Esophagus (tissue), 2 donors: ENCODE data around the gene HIVEP3. TPM values are rescaled to one million over a fixed set of nuclear protein-coding genes. Genes with fewer than 3 reads are reported as not detected.
"Not testable (repeated sequence)": the region's sequence is repeated elsewhere in the genome, so short reads cannot be mapped to it uniquely, and the experiment has no call there.

Experiments used
- H3K27ac ChIP-seq, 2 donors: one replicate each; pipeline ENCODE4 v1.5.1; 2013; ENCODE audit warnings: low read depth in 2 of 2, mild to moderate bottlenecking in 2 of 2, inconsistent platforms in 1 of 2, low read length in 1 of 2, moderate library complexity in 1 of 2
- H3K27me3 ChIP-seq, 2 donors: one replicate each; pipeline ENCODE4 v1.6.1; 2013; ENCODE audit warnings: low read length in 2 of 2, control low read depth in 1 of 2, mild to moderate bottlenecking in 1 of 2; ENCODE audit not compliant: insufficient read depth in 2 of 2, control insufficient read depth in 1 of 2
- H3K36me3 ChIP-seq, 2 donors: one replicate each; pipeline ENCODE4 v1.6.1; 2013; ENCODE audit warnings: low read length in 1 of 2; ENCODE audit not compliant: control insufficient read depth in 2 of 2, insufficient read depth in 2 of 2
- H3K4me1 ChIP-seq, 2 donors: one replicate each; pipeline ENCODE4 v1.6.1; 2013; ENCODE audit warnings: low read length in 1 of 2; ENCODE audit not compliant: control insufficient read depth in 2 of 2, insufficient read depth in 2 of 2
- H3K4me3 ChIP-seq, 2 donors: one replicate each; pipeline ENCODE4 v1.5.1; 2013; ENCODE audit warnings: low read length in 2 of 2, mild to moderate bottlenecking in 2 of 2, low read depth in 1 of 2, moderate library complexity in 1 of 2
- H3K9me3 ChIP-seq, 2 donors: one replicate each; pipeline ENCODE4 v1.6.1; 2013; ENCODE audit warnings: mild to moderate bottlenecking in 2 of 2, low read depth in 1 of 2, low read length in 1 of 2, moderate library complexity in 1 of 2; ENCODE audit not compliant: control insufficient read depth in 2 of 2, insufficient read depth in 1 of 2
- WGBS, 2 donors: extraction: QIAGEN DNeasy Blood & Tissue Kit; methylation state at CpG; one replicate each; pipeline ENCODE4 v1.1.7; 2013; 5-methylcytosine and 5-hydroxymethylcytosine counted together
- polyA plus RNA-seq, 2 donors: library from polyadenylated mRNA; stranded (reverse); fragments of 200-250 nt; gene quantifications; one replicate each; pipeline ENCODE4 v1.2.3, GENCODE V29; 2013
- donor health status: healthy with polysubstance abuse.
- donor health status: Bipolar disorder and iron deficiency.

HIVEP3 gene
- polyA plus RNA-seq, 2 donors, result 2.7 to 10.0 TPM

DNA sequence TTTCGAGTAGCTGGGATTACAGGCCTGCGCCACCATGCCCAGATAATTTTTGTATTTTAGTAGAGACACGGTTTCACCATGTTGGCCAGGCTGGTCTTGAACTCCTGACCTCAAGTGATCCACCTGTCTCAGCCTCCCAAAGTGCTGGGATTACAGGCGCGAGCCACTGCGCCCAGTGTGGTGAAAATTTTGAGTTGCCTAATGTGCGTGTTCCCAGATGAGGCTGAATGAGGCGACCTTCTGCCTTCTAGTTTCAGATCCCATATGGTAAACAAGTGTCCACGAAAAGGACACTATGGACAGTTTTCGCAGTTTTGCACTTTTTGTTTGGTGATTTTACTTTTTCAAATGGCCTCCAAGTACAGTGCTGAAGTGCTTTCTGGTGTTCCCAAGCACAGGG is 226.8 kb downstream of the HIVEP3 start:
- H3K36me3 ChIP-seq, H3K27ac ChIP-seq, H3K27me3 ChIP-seq, H3K9me3 ChIP-seq, H3K4me3 ChIP-seq, H3K4me1 ChIP-seq: not testable (repeated sequence)
- 89 to 92% methylated on average over 10 of the region's 10 CpGs for WGBS, 2 donors

DNA sequence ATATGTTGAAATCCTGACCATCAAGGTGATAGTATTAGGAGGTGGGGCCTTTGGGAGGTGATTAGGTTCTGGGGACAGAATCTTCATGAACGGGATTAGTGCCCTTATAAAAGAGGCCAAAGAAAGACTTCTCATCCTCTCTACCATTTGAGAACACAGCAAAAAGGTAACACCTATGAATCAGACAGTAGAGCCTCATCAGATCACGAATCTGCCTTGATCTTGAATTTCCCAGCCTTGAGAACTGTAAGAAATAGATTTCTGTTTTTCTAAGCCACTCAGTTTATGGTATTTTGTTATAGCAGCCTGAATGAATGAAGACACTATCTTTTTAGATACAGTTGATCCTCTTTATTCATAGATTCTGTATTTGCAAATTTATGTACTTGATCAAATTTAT is 227.3 kb downstream of the HIVEP3 start:
- WGBS, 2 donors, result 81 to 83% methylated on average over 2 of the region's 2 CpGs
- no peak overlapping the region for H3K27ac ChIP-seq
- peaks cover 3% of the 10 kb centered on the region in 2 donors for H3K4me1 ChIP-seq
- H3K9me3 ChIP-seq, result no peaks in the 10 kb centered on the region
- H3K36me3 ChIP-seq, result no peaks in the 10 kb centered on the region
- no peaks in the 10 kb centered on the region for H3K27me3 ChIP-seq
- H3K4me3 ChIP-seq, result no peak overlapping the region

DNA sequence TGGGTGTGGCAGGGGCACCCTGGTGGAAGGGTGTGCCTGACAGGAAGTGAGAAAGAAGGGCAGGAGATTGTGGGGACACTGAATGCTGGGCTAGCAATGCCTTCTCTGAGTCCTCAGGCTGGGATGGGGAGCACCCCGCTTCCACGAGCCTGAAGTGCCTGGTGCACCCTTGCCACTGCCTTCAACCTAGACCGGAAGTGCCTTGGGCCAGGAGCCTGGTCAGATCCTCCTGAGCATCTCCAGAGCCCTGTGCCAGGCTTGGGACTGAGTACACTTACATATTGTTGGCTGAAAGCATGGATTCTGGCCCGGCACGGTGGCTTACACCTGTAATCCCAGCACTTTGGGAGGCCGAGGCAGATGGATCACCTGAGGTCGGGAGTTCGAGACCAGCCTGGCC is 228.4 kb downstream of the HIVEP3 start:
- Histone ChIP-seq H3K4me1 (peaks cover 3% of the 10 kb centered on the region in 2 donors), H3K27ac (no peak overlapping the region), H3K9me3 (no peaks in the 10 kb centered on the region), H3K27me3 (no peaks in the 10 kb centered on the region), H3K36me3 (no peaks in the 10 kb centered on the region), H3K4me3 (no peak overlapping the region)
- WGBS, 2 donors, result 89 to 97% methylated on average over 8 of the region's 8 CpGs

DNA sequence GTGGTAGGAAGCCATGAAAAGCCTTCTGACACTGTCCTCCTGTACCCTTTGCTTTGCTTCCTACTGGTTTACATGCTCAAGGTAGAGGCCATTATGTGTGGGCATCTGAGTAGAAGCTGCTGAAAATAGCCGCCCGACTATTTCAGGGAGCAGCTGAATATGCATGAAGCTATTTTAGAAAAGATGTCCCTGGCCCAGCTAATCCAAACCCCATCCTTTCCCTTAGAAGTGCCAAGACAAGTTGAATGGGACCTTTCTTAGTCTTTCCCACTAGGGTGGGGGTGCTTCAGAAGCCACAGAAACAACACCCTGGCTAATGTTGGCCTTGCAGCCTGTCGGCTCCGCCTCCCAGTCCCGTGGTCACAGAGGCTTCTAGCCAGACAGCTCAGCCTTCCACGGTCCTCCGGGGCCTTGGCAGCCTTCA is 229.2 kb downstream of the HIVEP3 start:
- Histone ChIP-seq H3K9me3 (no peaks in the 10 kb centered on the region), H3K27me3 (no peaks in the 10 kb centered on the region), H3K27ac (no peak overlapping the region), H3K4me3 (no peak overlapping the region), H3K36me3 (no peaks in the 10 kb centered on the region), H3K4me1 (peaks cover 0 to 3% of the 10 kb centered on the region in 2 donors)
- 56 to 64% methylated on average over 7 of the region's 7 CpGs for WGBS, 2 donors

- H3K4me1 ChIP-seq, result peaks cover 2 to 3% of the 10 kb centered on the region in 2 donors
- no peaks in the 10 kb centered on the region for H3K9me3 ChIP-seq
- 92% methylated on average over 10 of the region's 10 CpGs for WGBS, 2 donors
- H3K36me3 ChIP-seq, result no peaks in the 10 kb centered on the region
- no peaks in the 10 kb centered on the region for H3K27me3 ChIP-seq
- H3K27ac ChIP-seq, result no peak overlapping the region
- H3K4me3 ChIP-seq, result no peak overlapping the region
These were observed 229.6 kb downstream of the HIVEP3 start for GRCh38 chr1:41689139-41689538.

DNA sequence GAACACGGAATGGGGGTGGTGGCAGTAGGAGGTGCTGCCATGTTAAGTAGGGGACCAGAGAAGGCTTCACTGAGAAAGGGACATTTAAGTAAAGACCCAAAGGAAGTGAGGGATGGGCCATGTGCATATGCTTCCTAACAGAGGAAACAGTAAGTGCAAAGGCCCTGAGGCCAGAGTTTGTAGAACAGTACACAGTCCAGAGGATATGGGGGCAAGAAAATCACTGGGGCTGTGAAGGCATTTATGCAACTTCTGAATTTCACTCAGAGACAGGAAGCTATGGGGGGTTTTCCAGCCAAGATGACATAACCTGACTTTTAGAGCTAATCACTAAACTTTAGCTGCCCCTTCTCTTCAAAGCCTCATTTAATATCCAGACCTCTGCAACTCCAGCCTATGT is 231.7 kb downstream of the HIVEP3 start:
- Histone ChIP-seq H3K36me3 (no peaks in the 10 kb centered on the region), H3K27ac (no peak overlapping the region), H3K4me3 (no peak overlapping the region), H3K9me3 (no peaks in the 10 kb centered on the region), H3K27me3 (no peaks in the 10 kb centered on the region), H3K4me1 (peaks cover 3 to 5% of the 10 kb centered on the region in 2 donors)
- WGBS, 2 donors, result 85 to 97% methylated on average over 1 of the region's 1 CpG

DNA sequence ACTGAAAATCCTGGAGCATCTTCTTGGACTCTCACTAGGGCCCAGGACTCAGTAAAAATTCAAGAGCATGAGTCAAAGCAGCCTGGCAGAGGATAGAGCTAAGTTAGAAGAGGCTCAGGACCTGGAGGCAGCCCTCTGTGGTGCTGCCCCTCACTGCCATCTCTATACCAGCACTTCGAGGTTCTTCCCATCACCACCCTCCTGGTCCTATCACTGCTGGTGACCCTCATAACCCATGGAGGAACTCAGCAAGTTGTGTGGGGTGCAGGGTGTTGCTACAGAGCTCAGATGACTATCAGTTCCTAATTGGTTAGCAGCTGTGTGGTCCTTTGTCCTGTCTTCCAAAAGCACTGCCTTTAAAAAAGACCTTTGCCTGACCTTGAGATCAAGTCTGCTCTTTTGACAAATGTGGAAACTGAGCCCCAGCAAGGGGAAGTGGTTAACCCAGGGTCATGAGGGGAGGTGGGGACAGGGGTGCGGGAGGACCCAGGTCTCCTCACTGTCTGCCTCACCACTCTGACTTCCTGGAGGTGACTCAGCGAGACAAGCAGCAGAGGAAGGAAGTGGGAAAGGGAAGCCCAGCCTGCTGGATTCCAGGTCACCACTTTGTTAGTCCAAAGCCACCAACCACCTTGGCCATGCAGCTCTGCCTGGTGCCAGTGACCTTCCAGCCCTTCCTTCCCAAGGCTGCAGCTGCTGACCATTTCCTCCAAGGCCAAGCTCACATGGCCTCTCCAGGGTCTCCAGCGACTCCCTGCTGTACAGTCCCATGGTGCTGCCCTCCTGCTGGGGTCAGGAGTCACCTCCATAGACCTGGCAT is 234.8 kb downstream of the HIVEP3 start:
- no peaks in the 10 kb centered on the region for H3K9me3 ChIP-seq
- H3K36me3 ChIP-seq, result no peaks in the 10 kb centered on the region
- H3K27ac ChIP-seq, result no peak overlapping the region
- WGBS, 2 donors, result 64 to 66% methylated on average over 4 of the region's 4 CpGs
- no peaks in the 10 kb centered on the region for H3K27me3 ChIP-seq
- no peak overlapping the region for H3K4me3 ChIP-seq
- H3K4me1 ChIP-seq, result peaks cover 3 to 22% of the 10 kb centered on the region in 2 donors

DNA sequence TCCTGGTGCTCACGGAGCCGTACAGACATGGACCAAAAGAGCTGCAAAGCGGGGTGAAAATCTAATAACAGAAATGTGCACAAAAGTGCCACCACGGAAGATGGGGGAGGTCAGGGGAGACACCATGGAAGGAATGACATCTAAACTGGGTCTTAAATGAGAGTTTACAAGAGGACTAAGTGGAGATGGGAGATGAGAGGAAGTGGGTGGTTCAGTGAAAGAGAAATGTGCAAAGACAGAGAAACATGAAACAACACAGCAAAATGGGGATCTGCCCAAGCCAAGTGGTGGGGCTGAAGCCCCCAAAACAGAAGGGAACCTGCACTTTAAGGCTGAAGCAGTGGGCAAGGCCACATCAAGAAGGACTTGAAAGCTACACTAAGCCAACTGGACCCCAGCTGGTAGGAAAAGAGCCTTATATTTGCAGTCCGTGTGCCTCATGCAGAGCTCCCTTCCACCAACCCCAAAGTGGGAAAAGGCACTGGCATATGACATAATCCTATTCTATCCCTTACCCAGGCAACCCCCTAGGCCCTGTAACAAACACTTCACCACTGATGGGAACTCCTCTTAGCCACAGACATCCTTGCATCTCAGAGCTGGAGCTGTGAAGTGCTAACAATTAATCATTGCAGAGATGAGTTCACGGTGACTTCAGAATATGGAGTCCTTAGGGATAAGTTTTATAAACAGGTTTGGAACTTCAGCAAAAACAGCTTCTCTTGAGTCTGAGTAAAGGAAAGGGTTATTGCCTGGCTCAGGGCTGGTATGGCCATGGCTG is 235.7 kb downstream of the HIVEP3 start:
- Histone ChIP-seq H3K27me3 (no peaks in the 10 kb centered on the region), H3K4me1 (peaks cover 3 to 31% of the 10 kb centered on the region in 2 donors), H3K4me3 (no peak overlapping the region), H3K27ac (no peak overlapping the region), H3K9me3 (no peaks in the 10 kb centered on the region), H3K36me3 (no peaks in the 10 kb centered on the region)
- 89 to 90% methylated on average over 6 of the region's 6 CpGs for WGBS, 2 donors

DNA sequence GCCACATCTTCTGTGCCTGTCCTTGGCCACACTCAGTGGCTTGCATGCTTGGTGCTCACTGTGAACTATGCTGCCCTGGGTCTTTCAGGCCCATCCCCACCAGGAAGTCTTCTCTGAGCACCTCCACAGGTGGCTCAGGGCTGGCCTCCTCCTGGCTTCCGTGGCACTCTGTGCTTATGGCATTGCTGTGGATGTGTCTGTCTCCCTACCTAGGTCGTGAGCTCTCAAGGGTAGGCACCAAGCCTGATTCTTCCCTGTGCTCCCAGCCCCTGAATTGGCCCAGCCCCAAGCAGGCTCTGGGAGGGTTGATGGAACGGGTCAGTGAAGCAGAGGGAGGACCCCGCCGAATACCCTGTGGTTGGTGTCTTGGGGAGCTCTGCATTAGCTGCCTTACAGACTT is 236.6 kb downstream of the HIVEP3 start:
- WGBS, 2 donors, result 92 to 96% methylated on average over 5 of the region's 5 CpGs
- peaks cover 3 to 37% of the 10 kb centered on the region in 2 donors for H3K4me1 ChIP-seq
- H3K27ac ChIP-seq, result no peak overlapping the region
- H3K27me3 ChIP-seq, result no peaks in the 10 kb centered on the region
- no peaks in the 10 kb centered on the region for H3K36me3 ChIP-seq
- H3K9me3 ChIP-seq, result no peaks in the 10 kb centered on the region
- H3K4me3 ChIP-seq, result no peak overlapping the region
